Measurements from ENCODE around the gene TRAPPC3L. TPM values are rescaled to one million over a fixed set of nuclear protein-coding genes. Genes with fewer than 3 reads are reported as not detected.
A peak's percentile ranks its signal among the peaks of the same experiment; 100 is the strongest.

TRAPPC3L gene
- total RNA-seq, 1 experiment from 2014 or later = not detected

DNA sequence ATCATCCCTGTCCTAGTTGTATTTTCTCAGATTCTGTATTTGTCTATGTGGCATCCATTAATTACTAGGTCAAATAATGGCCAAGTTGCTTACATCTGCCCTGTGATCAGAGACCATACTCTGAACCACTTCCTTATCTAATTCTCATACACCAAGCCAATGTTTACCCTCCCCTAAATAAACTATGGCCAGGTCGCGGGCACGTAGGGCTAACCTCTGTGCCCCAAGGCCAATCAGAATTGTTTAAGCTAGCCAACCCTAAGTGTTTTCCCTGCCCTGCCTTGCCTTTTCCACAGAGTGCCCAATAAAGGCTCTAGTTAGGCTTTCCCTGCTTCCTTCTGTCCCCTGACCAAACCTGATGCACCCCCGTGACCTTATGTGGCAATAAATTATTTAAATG lies 5.3 kb upstream of the TRAPPC3L start:
- no peaks in the 10 kb centered on the region for H4K20me1 ChIP-seq (ENCODE audit: insufficient read depth)
- no peak overlapping the region for H3K9ac ChIP-seq (ENCODE audit: low read length)
- H3K4me3 ChIP-seq (replicated peaks in 1 of 2; ENCODE audit: low read depth in 1 of 2, low read length in 2 of 2) = no peak overlapping the region
- no peaks in the 10 kb centered on the region for H3K27me3 ChIP-seq (ENCODE audit: insufficient read depth, low read length)
- RAD21 ChIA-PET (ENCODE audit: low non-redundant PET in 1 of 2, low total read pairs in 2 of 2, uncharacterized antibody in 2 of 2, unreplicated experiment in 2 of 2) = no interaction called here
- intact Hi-C loops (cut with micrococcal nuclease) = no loop called here
- TF ChIP-seq MAX (IDR thresholded peaks at IDR 0.05) (no peak), POLR2A (IDR thresholded peaks at IDR 0.05; ENCODE audit: borderline replicate concordance, extremely low read depth, insufficient read depth, insufficient read length) (no peak), JUND (IDR thresholded peaks at IDR 0.05) (no peak), TCF7L2 (IDR thresholded peaks at IDR 0.05; ENCODE audit: borderline replicate concordance, extremely low read depth, insufficient read depth, insufficient read length) (no peak), POLR2AphosphoS5 (IDR thresholded peaks at IDR 0.05; ENCODE audit: low read depth, low read length) (no peak), ELF1 (IDR thresholded peaks at IDR 0.05; ENCODE audit: borderline replicate concordance, low read depth) (no peak), SIN3A (IDR thresholded peaks at IDR 0.05; ENCODE audit: low read depth) (no peak), SRF (IDR thresholded peaks at IDR 0.05; ENCODE audit: low read depth) (no peak)
- H3K36me3 ChIP-seq (ENCODE audit: control insufficient read depth in 1 of 2, insufficient read depth in 2 of 2, low read length in 2 of 2) = no peaks in the 10 kb centered on the region
- ATAC-seq = no peak
- CTCF ChIA-PET = no interaction called here
- H3K9me2 ChIP-seq (ENCODE audit: insufficient read depth) = no peaks in the 10 kb centered on the region
- H3K9me3 ChIP-seq (ENCODE audit: control insufficient read depth in 1 of 2, insufficient read depth in 1 of 2, low read depth in 1 of 2, low read length in 2 of 2) = no peaks in the 10 kb centered on the region
- H3K4me1 ChIP-seq (ENCODE audit: control insufficient read depth in 1 of 2, insufficient read depth in 2 of 2, low read length in 2 of 2) = peaks cover 0 to 2% of the 10 kb centered on the region in 2 experiments; a peak in 1 of 4 replicates
- H3K27ac ChIP-seq (ENCODE audit: low read depth, low read length) = no peak overlapping the region
- H3K4me2 ChIP-seq (ENCODE audit: low read length) = no peak overlapping the region
- POLR2A ChIA-PET = no interaction called here
- H2AFZ ChIP-seq (ENCODE audit: low read depth, low read length, poor library complexity, severe bottlenecking) = peak overlapping the region; percentile 38
- DNase-seq (ENCODE audit: low read depth, low spot score) = no peak
- no peaks in the 10 kb centered on the region for H3K79me2 ChIP-seq (ENCODE audit: insufficient read depth, low read length)
- BruUV-seq (replicated peaks) = no TSS peak

- Histone ChIP-seq H3K4me1 (ENCODE audit: control insufficient read depth in 1 of 2, insufficient read depth in 2 of 2, low read length in 2 of 2) (no peaks in the 10 kb centered on the region), H3K79me2 (ENCODE audit: insufficient read depth, low read length) (no peaks in the 10 kb centered on the region), H3K4me3 (replicated peaks in 1 of 2; ENCODE audit: low read depth in 1 of 2, low read length in 2 of 2) (no peak overlapping the region), H3K4me2 (ENCODE audit: low read length) (no peak overlapping the region), H3K27me3 (ENCODE audit: insufficient read depth, low read length) (no peaks in the 10 kb centered on the region), H3K9me3 (ENCODE audit: control insufficient read depth in 1 of 2, insufficient read depth in 1 of 2, low read depth in 1 of 2, low read length in 2 of 2) (no peaks in the 10 kb centered on the region), H3K27ac (ENCODE audit: low read depth, low read length) (no peak overlapping the region), H4K20me1 (ENCODE audit: insufficient read depth) (no peaks in the 10 kb centered on the region), H3K9ac (ENCODE audit: low read length) (no peak overlapping the region), H3K36me3 (ENCODE audit: control insufficient read depth in 1 of 2, insufficient read depth in 2 of 2, low read length in 2 of 2) (no peaks in the 10 kb centered on the region), H3K9me2 (ENCODE audit: insufficient read depth) (no peaks in the 10 kb centered on the region), H2AFZ (ENCODE audit: low read depth, low read length, poor library complexity, severe bottlenecking) (no peak overlapping the region)
- CTCF ChIA-PET = no interaction called here
- no TSS peak for BruUV-seq (replicated peaks)
- intact Hi-C loops (cut with micrococcal nuclease) = no loop called here
- TF ChIP-seq ATF3 (IDR thresholded peaks at IDR 0.05) = no peak
- no peak for TF ChIP-seq FOSL1 (IDR thresholded peaks at IDR 0.05; ENCODE audit: low read depth)
- no peak for TF ChIP-seq ELF1 (IDR thresholded peaks at IDR 0.05; ENCODE audit: borderline replicate concordance, low read depth)
- no peak for TF ChIP-seq ZBTB33 (IDR thresholded peaks at IDR 0.05; ENCODE audit: extremely low read depth, insufficient replicate concordance, low read length)
- TF ChIP-seq JUND (IDR thresholded peaks at IDR 0.05) = no peak
- no peak for TF ChIP-seq ZFX (IDR thresholded peaks at IDR 0.05)
- no peak for TF ChIP-seq ZNF274 (IDR thresholded peaks at IDR 0.05; ENCODE audit: low read depth, low read length)
- TF ChIP-seq TCF7L2 (IDR thresholded peaks at IDR 0.05; ENCODE audit: borderline replicate concordance, extremely low read depth, insufficient read depth, insufficient read length) = no peak
- TF ChIP-seq, protein P1, sequence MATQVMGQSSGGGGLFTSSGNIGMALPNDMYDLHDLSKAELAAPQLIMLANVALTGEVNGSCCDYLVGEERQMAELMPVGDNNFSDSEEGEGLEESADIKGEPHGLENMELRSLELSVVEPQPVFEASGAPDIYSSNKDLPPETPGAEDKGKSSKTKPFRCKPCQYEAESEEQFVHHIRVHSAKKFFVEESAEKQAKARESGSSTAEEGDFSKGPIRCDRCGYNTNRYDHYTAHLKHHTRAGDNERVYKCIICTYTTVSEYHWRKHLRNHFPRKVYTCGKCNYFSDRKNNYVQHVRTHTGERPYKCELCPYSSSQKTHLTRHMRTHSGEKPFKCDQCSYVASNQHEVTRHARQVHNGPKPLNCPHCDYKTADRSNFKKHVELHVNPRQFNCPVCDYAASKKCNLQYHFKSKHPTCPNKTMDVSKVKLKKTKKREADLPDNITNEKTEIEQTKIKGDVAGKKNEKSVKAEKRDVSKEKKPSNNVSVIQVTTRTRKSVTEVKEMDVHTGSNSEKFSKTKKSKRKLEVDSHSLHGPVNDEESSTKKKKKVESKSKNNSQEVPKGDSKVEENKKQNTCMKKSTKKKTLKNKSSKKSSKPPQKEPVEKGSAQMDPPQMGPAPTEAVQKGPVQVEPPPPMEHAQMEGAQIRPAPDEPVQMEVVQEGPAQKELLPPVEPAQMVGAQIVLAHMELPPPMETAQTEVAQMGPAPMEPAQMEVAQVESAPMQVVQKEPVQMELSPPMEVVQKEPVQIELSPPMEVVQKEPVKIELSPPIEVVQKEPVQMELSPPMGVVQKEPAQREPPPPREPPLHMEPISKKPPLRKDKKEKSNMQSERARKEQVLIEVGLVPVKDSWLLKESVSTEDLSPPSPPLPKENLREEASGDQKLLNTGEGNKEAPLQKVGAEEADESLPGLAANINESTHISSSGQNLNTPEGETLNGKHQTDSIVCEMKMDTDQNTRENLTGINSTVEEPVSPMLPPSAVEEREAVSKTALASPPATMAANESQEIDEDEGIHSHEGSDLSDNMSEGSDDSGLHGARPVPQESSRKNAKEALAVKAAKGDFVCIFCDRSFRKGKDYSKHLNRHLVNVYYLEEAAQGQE (IDR thresholded peaks at IDR 0.05; ENCODE audit: low read depth) = no peak
- DNase-seq (ENCODE audit: low read depth, low spot score) (no peak), ATAC-seq (no peak)
- POLR2A ChIA-PET = no interaction called here
- RAD21 ChIA-PET (ENCODE audit: low non-redundant PET in 1 of 2, low total read pairs in 2 of 2, uncharacterized antibody in 2 of 2, unreplicated experiment in 2 of 2) = no interaction called here
Observed at GRCh38 chr6:116547358-116547757, 1.9 kb upstream of the TRAPPC3L start.

Measured in HCT116 (cell line).